Measurements from ENCODE around the gene PKDREJ. TPM values are rescaled to one million over a fixed set of nuclear protein-coding genes. Genes with fewer than 3 reads are reported as not detected.

The PKDREJ gene
- total and polyA plus RNA-seq, 4 experiments from 2014 or later: not detected

GRCh38 chr22:46212195-46212594 is 50.9 kb downstream of the PKDREJ start:
- H3K9me3 ChIP-seq (ENCODE audit: control insufficient read depth in 1 of 2, low read length in 2 of 2): peaks cover 0 to 5% of the 10 kb centered on the region in 2 donors
- peaks cover 9% of the 10 kb centered on the region for H3K36me3 ChIP-seq (ENCODE audit: insufficient read depth, low read length)
- H3K4me3 ChIP-seq (ENCODE audit: low read length in 2 of 2): no peak overlapping the region
- H3K27ac ChIP-seq (ENCODE audit: low read depth, low read length): no peak overlapping the region
- intact Hi-C loops (cut with micrococcal nuclease): no loop called here
- no peaks in the 10 kb centered on the region for H3K4me1 ChIP-seq (ENCODE audit: insufficient read depth, low read length)
- CTCF ChIA-PET (ENCODE audit: partially characterized antibody): no interaction called here
- no peaks in the 10 kb centered on the region for H3K27me3 ChIP-seq (ENCODE audit: insufficient read depth, low read length)
- Mint-ChIP-seq H3K4me1 (peaks cover 0 to 4% (median 0%) of the 10 kb centered on the region in 4 donors), H3K36me3 (peaks cover 71 to 74% of the 10 kb centered on the region in 2 donors), H3K27ac (no peak overlapping the region), H3K9me3 (peaks cover 0 to 22% (median 13%) of the 10 kb centered on the region in 8 donors), H3K4me3 (no peak overlapping the region), H3K27me3 (no peaks in the 10 kb centered on the region)
- POLR2A ChIA-PET (ENCODE audit: partially characterized antibody): no interaction called here
- DNase-seq: no peak

DNA sequence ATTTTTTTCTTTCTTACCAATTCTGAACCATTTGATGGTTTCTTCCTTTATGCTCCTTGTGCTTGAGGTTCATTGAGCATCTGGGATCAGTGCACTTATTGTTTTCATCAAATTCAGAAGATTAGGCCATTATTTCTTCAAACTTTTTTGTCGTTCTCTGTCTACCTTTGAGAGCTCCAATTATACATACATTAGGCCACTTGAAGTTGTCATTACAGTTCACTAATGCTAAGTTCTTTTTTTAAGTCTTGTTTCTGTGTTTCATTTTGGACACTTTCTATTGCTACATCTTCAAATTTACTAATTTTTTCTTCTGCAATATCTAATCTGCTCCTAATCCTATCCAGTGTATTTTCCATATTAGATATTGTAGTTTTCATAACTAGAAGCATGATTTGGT is 53.9 kb downstream of the PKDREJ start:
- no peak overlapping the region for H3K27ac Mint-ChIP-seq
- ChIA-PET CTCF (ENCODE audit: partially characterized antibody) (no interaction called here), POLR2A (ENCODE audit: partially characterized antibody) (no interaction called here)
- no peak for DNase-seq
- Histone ChIP-seq H3K4me3 (ENCODE audit: low read length in 2 of 2) (no peak overlapping the region), H3K9me3 (ENCODE audit: control insufficient read depth in 1 of 2, low read length in 2 of 2) (peaks cover 0 to 5% of the 10 kb centered on the region in 2 donors), H3K4me1 (ENCODE audit: insufficient read depth, low read length) (no peaks in the 10 kb centered on the region), H3K36me3 (ENCODE audit: insufficient read depth, low read length) (peaks cover 1% of the 10 kb centered on the region), H3K27me3 (ENCODE audit: insufficient read depth, low read length) (no peaks in the 10 kb centered on the region), H3K27ac (ENCODE audit: low read depth, low read length) (no peak overlapping the region)
- H3K4me3 Mint-ChIP-seq: no peak overlapping the region
- intact Hi-C loops (cut with micrococcal nuclease): no loop called here
- peaks cover 62 to 74% of the 10 kb centered on the region in 2 donors for H3K36me3 Mint-ChIP-seq
- H3K4me1 Mint-ChIP-seq: peaks cover 0 to 4% (median 0%) of the 10 kb centered on the region in 4 donors
- H3K9me3 Mint-ChIP-seq: peaks cover 0 to 27% (median 16%) of the 10 kb centered on the region in 8 donors
- H3K27me3 Mint-ChIP-seq: no peaks in the 10 kb centered on the region

Other genes with a start within 250 kb of the PKDREJ start
- gene PPARA, start 112.8 kb downstream of the PKDREJ start, total RNA-seq: 10 to 100 TPM; 21.3 to 23.2 TPM
- gene PPARA, start 112.8 kb downstream of the PKDREJ start, polyA plus RNA-seq: 1 to 10 TPM in 1 of 2 donors, under 1 TPM in 1; 0.91 to 5.8 TPM
- 10 to 100 TPM; 10.3 to 11.5 TPM for gene CDPF1, start 13.1 kb downstream of the PKDREJ start, total RNA-seq
- 10 to 100 TPM; 17.0 to 31.5 TPM for gene CDPF1, start 13.1 kb downstream of the PKDREJ start, polyA plus RNA-seq
- gene TTC38, start 4.7 kb upstream of the PKDREJ start, total RNA-seq: 1 to 10 TPM; 3.9 to 4.3 TPM
- gene TTC38, start 4.7 kb upstream of the PKDREJ start, polyA plus RNA-seq: 1 to 10 TPM; 6.3 to 8.2 TPM
- under 1 TPM in 1 of 2 experiments, not detected in 1; 0.64 TPM for gene GTSE1, start 33.5 kb upstream of the PKDREJ start, total RNA-seq
- gene GTSE1, start 33.5 kb upstream of the PKDREJ start, polyA plus RNA-seq: not detected
- 10 to 100 TPM; 79.9 to 93.0 TPM for gene TRMU, start 72.4 kb upstream of the PKDREJ start, total RNA-seq
- gene TRMU, start 72.4 kb upstream of the PKDREJ start, polyA plus RNA-seq: 10 to 100 TPM; 14.5 to 17.2 TPM